GM18498 (cell line): ENCODE results near the gene SLC25A44.
A peak's percentile ranks its signal among the peaks of the same experiment; 100 is the strongest.
"Not testable (repeated sequence)": the region's sequence is repeated elsewhere in the genome, so short reads cannot be mapped to it uniquely, and the experiment has no call there.

Source experiments
- ATAC-seq: cut with Tn5 transposase; IDR thresholded peaks from one replicate; pipeline ENCODE4 v1.9.1; 2021; ENCODE audit warnings: mild to moderate bottlenecking, moderate library complexity; ENCODE audit not compliant: unreplicated experiment

Gene SLC25A44

GRCh38 chr1:156162430-156163037 lies 31.4 kb upstream of the SLC25A44 start:
- no peak for ATAC-seq

- no peak for ATAC-seq
Measured at GRCh38 chr1:156163712-156164111, 30.2 kb upstream of the SLC25A44 start.

- no peak for ATAC-seq
Measured at GRCh38 chr1:156164125-156164831, 29.6 kb upstream of the SLC25A44 start.

- ATAC-seq = no peak
Measured at GRCh38 chr1:156165083-156165482, 28.8 kb upstream of the SLC25A44 start.

- no peak for ATAC-seq
Measured at GRCh38 chr1:156167536-156167935, 26.4 kb upstream of the SLC25A44 start.

GRCh38 chr1:156172696-156173470 lies 21.0 kb upstream of the SLC25A44 start:
- ATAC-seq = no peak

- no peak for ATAC-seq
Measured at GRCh38 chr1:156176610-156177210, 17.2 kb upstream of the SLC25A44 start.

GRCh38 chr1:156177919-156178654 lies 15.8 kb upstream of the SLC25A44 start:
- ATAC-seq = no peak

GRCh38 chr1:156180471-156180870 lies 13.4 kb upstream of the SLC25A44 start:
- ATAC-seq = no peak

- ATAC-seq = not testable (repeated sequence)
Measured at GRCh38 chr1:156181391-156181924, 12.4 kb upstream of the SLC25A44 start.

- not testable (repeated sequence) for ATAC-seq
Measured at GRCh38 chr1:156182010-156182779, 11.7 kb upstream of the SLC25A44 start.

- not testable (repeated sequence) for ATAC-seq
Measured at GRCh38 chr1:156186347-156187177, 7.3 kb upstream of the SLC25A44 start.

- ATAC-seq = not testable (repeated sequence)
Measured at GRCh38 chr1:156190265-156190664, 3.6 kb upstream of the SLC25A44 start.

GRCh38 chr1:156191292-156191964 lies 2.5 kb upstream of the SLC25A44 start:
- no peak for ATAC-seq

- no peak for ATAC-seq
Measured at GRCh38 chr1:156193208-156193487, 756 bp upstream of the SLC25A44 start.

GRCh38 chr1:156194300-156194652 lies 372 bp downstream of the SLC25A44 start:
- ATAC-seq = peak; percentile 1

GRCh38 chr1:156195853-156196252 lies 1.9 kb downstream of the SLC25A44 start:
- ATAC-seq = no peak

GRCh38 chr1:156196445-156196844 lies 2.5 kb downstream of the SLC25A44 start:
- ATAC-seq = no peak
